Measurements from ENCODE around the gene IGFBP5.

Gene IGFBP5, protein sequence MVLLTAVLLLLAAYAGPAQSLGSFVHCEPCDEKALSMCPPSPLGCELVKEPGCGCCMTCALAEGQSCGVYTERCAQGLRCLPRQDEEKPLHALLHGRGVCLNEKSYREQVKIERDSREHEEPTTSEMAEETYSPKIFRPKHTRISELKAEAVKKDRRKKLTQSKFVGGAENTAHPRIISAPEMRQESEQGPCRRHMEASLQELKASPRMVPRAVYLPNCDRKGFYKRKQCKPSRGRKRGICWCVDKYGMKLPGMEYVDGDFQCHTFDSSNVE

DNA sequence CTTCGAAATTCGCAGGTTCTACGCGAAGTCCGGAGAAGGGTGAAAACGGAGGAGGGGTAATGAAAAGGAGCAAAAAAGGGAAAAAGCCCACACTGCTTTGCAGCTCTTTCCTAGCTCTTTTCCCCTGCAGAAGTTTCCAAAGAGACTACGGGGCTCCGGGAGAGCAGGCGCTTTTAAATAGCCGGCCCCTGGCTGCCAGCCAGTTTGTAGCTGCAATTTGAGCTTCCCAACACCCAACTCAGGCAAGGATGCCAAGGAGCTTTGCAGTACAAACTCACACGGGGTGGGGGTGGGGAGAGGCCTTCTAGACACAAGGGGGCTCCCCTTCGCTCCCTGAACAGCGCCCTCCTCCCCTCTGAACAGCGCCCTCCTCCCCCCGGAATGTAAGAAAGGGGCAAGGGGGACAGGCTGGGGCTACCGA lies at the start of gene IGFBP5:
Gene IGFBP5 (minus strand): TSS at position 149 of the 421 bp plus-strand sequence. CDS start 774 bp downstream, outside the sequence.
- peak; percentile 13 for ATAC-seq
- TF ChIP-seq RARB (CRISPR knock-in tag; IDR thresholded peaks at IDR 0.05) (no peak), TOX (CRISPR knock-in tag; IDR thresholded peaks at IDR 0.05; ENCODE audit: borderline replicate concordance) (no peak), SNAI2 (CRISPR knock-in tag; IDR thresholded peaks at IDR 0.05) (no peak), ZNF70 (CRISPR knock-in tag; IDR thresholded peaks at IDR 0.05) (no peak), ARNTL (CRISPR knock-in tag; IDR thresholded peaks at IDR 0.05; ENCODE audit: borderline replicate concordance, low read depth) (no peak), GLIS3 (CRISPR knock-in tag; IDR thresholded peaks at IDR 0.05) (no peak), ZNF565 (CRISPR knock-in tag; conservative IDR thresholded peaks at IDR 0.05; ENCODE audit: low read depth) (no peak), ISL1 (CRISPR knock-in tag; IDR thresholded peaks at IDR 0.05) (no peak), TCF4 (CRISPR knock-in tag; IDR thresholded peaks at IDR 0.05; ENCODE audit: borderline replicate concordance) (no peak), ZFP3 (CRISPR knock-in tag; IDR thresholded peaks at IDR 0.05) (no peak), ZFP30 (CRISPR knock-in tag; IDR thresholded peaks at IDR 0.05) (no peak), OSR1 (CRISPR knock-in tag; IDR thresholded peaks at IDR 0.05) (no peak)
- TF ChIP-seq, protein P1, sequence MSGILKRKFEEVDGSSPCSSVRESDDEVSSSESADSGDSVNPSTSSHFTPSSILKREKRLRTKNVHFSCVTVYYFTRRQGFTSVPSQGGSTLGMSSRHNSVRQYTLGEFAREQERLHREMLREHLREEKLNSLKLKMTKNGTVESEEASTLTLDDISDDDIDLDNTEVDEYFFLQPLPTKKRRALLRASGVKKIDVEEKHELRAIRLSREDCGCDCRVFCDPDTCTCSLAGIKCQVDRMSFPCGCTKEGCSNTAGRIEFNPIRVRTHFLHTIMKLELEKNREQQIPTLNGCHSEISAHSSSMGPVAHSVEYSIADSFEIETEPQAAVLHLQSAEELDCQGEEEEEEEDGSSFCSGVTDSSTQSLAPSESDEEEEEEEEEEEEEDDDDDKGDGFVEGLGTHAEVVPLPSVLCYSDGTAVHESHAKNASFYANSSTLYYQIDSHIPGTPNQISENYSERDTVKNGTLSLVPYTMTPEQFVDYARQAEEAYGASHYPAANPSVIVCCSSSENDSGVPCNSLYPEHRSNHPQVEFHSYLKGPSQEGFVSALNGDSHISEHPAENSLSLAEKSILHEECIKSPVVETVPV (CRISPR knock-in tag; IDR thresholded peaks at IDR 0.05) = no peak
- TF ChIP-seq, protein P2, sequence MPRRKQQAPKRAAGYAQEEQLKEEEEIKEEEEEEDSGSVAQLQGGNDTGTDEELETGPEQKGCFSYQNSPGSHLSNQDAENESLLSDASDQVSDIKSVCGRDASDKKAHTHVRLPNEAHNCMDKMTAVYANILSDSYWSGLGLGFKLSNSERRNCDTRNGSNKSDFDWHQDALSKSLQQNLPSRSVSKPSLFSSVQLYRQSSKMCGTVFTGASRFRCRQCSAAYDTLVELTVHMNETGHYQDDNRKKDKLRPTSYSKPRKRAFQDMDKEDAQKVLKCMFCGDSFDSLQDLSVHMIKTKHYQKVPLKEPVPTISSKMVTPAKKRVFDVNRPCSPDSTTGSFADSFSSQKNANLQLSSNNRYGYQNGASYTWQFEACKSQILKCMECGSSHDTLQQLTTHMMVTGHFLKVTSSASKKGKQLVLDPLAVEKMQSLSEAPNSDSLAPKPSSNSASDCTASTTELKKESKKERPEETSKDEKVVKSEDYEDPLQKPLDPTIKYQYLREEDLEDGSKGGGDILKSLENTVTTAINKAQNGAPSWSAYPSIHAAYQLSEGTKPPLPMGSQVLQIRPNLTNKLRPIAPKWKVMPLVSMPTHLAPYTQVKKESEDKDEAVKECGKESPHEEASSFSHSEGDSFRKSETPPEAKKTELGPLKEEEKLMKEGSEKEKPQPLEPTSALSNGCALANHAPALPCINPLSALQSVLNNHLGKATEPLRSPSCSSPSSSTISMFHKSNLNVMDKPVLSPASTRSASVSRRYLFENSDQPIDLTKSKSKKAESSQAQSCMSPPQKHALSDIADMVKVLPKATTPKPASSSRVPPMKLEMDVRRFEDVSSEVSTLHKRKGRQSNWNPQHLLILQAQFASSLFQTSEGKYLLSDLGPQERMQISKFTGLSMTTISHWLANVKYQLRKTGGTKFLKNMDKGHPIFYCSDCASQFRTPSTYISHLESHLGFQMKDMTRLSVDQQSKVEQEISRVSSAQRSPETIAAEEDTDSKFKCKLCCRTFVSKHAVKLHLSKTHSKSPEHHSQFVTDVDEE (CRISPR knock-in tag; IDR thresholded peaks at IDR 0.05) = no peak
- TF ChIP-seq, protein P3, sequence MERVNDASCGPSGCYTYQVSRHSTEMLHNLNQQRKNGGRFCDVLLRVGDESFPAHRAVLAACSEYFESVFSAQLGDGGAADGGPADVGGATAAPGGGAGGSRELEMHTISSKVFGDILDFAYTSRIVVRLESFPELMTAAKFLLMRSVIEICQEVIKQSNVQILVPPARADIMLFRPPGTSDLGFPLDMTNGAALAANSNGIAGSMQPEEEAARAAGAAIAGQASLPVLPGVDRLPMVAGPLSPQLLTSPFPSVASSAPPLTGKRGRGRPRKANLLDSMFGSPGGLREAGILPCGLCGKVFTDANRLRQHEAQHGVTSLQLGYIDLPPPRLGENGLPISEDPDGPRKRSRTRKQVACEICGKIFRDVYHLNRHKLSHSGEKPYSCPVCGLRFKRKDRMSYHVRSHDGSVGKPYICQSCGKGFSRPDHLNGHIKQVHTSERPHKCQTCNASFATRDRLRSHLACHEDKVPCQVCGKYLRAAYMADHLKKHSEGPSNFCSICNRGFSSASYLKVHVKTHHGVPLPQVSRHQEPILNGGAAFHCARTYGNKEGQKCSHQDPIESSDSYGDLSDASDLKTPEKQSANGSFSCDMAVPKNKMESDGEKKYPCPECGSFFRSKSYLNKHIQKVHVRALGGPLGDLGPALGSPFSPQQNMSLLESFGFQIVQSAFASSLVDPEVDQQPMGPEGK (CRISPR knock-in tag; IDR thresholded peaks at IDR 0.05; ENCODE audit: borderline replicate concordance) = no peak
- TF ChIP-seq, protein P4, sequence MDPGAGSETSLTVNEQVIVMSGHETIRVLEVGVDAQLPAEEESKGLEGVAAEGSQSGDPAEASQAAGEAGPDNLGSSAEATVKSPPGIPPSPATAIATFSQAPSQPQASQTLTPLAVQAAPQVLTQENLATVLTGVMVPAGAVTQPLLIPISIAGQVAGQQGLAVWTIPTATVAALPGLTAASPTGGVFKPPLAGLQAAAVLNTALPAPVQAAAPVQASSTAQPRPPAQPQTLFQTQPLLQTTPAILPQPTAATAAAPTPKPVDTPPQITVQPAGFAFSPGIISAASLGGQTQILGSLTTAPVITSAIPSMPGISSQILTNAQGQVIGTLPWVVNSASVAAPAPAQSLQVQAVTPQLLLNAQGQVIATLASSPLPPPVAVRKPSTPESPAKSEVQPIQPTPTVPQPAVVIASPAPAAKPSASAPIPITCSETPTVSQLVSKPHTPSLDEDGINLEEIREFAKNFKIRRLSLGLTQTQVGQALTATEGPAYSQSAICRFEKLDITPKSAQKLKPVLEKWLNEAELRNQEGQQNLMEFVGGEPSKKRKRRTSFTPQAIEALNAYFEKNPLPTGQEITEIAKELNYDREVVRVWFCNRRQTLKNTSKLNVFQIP (CRISPR knock-in tag; IDR thresholded peaks at IDR 0.05; ENCODE audit: borderline replicate concordance, low read depth) = no peak

DNA sequence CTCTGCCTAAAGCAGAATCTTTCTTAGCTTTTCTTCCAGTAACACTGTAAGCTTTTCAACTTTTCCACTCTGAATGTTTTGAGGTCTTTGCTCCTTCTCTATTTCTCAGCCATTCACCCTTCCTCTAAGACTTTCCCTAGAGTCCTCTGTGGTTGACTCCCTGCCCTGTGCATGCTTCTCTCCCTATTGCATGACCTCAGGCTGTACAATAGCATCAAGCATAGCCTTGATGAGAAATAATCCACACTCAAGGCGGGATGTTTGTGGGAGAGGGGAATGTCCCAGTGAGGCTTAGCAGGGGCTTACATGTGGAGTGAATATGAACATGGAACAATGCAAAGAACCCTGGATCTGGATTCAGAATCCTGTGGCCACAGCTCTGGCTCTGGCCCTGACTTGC lies 48.4 kb upstream of the IGFBP5 start:
- TF ChIP-seq, protein P1 (CRISPR knock-in tag; IDR thresholded peaks at IDR 0.05) = no peak
- TF ChIP-seq CSDC2 (CRISPR knock-in tag; IDR thresholded peaks at IDR 0.05) = no peak
- TF ChIP-seq, protein P3 (CRISPR knock-in tag; IDR thresholded peaks at IDR 0.05; ENCODE audit: borderline replicate concordance) = no peak
- TF ChIP-seq, protein P2 (CRISPR knock-in tag; IDR thresholded peaks at IDR 0.05) = no peak
- TF ChIP-seq ZFP30 (CRISPR knock-in tag; IDR thresholded peaks at IDR 0.05) = no peak
- TF ChIP-seq BACH2 (CRISPR knock-in tag; IDR thresholded peaks at IDR 0.05; ENCODE audit: borderline replicate concordance) = no peak
- TF ChIP-seq SNAI2 (CRISPR knock-in tag; IDR thresholded peaks at IDR 0.05) = no peak
- TF ChIP-seq, protein P4 (CRISPR knock-in tag; IDR thresholded peaks at IDR 0.05; ENCODE audit: borderline replicate concordance, low read depth) = no peak
- TF ChIP-seq OSR1 (CRISPR knock-in tag; IDR thresholded peaks at IDR 0.05) = no peak
- TF ChIP-seq ESRRG (CRISPR knock-in tag; IDR thresholded peaks at IDR 0.05) = no peak
- TF ChIP-seq ISL1 (CRISPR knock-in tag; IDR thresholded peaks at IDR 0.05) = no peak
- no peak for TF ChIP-seq ZNF70 (CRISPR knock-in tag; IDR thresholded peaks at IDR 0.05)
- no peak for TF ChIP-seq RARB (CRISPR knock-in tag; IDR thresholded peaks at IDR 0.05)
- TF ChIP-seq ZNF8 (CRISPR knock-in tag; IDR thresholded peaks at IDR 0.05) = no peak
- TF ChIP-seq TCF4 (CRISPR knock-in tag; IDR thresholded peaks at IDR 0.05; ENCODE audit: borderline replicate concordance) = no peak
- no peak for TF ChIP-seq ZNF565 (CRISPR knock-in tag; conservative IDR thresholded peaks at IDR 0.05; ENCODE audit: low read depth)
- no peak for TF ChIP-seq ARNTL (CRISPR knock-in tag; IDR thresholded peaks at IDR 0.05; ENCODE audit: borderline replicate concordance, low read depth)
- no peak for TF ChIP-seq ZFP3 (CRISPR knock-in tag; IDR thresholded peaks at IDR 0.05)
- ATAC-seq = no peak
